ENCODE results near the gene S100A1.

S100A1 gene

GRCh38 chr1:153611356-153611755, 16.9 kb upstream of the S100A1 start:
- no peak for DNase-seq

- no peak for DNase-seq
Observed at GRCh38 chr1:153612111-153612754, 16.0 kb upstream of the S100A1 start.

GRCh38 chr1:153612755-153613331, 15.4 kb upstream of the S100A1 start, which contains the start of gene S100A16:
TSS of gene S100A16 (minus strand) at chr1:153613137. CDS start at chr1:153608151, 4,986 bp downstream.
- no peak for DNase-seq

- DNase-seq, result no peak
Observed at GRCh38 chr1:153613406-153613805, 14.8 kb upstream of the S100A1 start.

DNA sequence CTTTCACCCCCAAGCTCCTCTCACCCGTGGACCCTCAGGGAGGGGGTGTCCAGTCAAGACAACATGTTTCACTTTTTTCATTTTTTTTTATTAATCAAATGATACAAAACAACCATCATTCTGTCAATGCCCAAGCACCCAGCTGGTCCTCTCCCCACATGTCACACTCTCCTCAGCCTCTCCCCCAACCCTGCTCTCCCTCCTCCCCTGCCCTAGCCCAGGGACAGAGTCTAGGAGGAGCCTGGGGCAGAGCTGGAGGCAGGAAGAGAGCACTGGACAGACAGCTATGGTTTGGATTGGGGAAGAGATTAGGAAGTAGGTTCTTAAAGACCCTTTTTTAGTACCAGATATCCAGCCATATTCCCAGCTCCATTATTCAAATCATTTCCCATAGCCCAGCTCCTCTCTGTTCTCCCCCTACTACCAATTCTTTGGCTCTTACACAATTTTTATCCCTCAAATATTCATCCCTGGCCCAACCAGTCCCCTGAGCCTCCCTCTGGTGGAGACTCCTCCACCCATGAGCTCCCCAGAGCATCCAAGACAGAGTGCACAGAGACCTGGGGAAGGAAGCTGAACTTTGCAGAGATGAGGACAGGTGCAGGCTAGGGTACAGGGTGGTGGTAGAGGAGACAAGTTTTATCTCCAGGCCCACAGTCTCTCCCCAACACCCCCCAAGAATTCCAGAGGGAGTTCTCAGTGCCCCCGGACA, 13.9 kb upstream of the S100A1 start:
- DNase-seq, result no peak

- no peak for DNase-seq
Observed at GRCh38 chr1:153614906-153615305, 13.3 kb upstream of the S100A1 start.

DNA sequence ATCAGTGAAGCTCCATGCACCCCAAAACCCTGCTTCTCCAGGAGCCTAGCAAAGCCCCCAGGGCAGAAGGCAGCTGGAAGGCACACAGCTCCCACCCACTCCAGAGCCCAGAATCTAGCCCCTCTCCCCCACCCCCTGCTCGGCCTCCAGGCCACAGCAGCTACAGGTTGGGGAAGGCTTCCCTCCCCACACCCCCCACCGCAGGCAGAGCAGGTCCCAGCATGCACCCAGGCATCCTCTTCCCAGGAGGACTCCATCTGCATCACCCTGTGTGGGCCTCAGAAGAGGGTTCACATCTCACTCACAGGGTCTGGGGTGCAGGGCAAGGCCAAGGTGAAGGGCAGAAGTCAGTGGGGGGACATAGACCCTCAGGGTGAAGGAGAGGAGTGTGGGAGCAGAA, 12.8 kb upstream of the S100A1 start:
- DNase-seq, result no peak

DNA sequence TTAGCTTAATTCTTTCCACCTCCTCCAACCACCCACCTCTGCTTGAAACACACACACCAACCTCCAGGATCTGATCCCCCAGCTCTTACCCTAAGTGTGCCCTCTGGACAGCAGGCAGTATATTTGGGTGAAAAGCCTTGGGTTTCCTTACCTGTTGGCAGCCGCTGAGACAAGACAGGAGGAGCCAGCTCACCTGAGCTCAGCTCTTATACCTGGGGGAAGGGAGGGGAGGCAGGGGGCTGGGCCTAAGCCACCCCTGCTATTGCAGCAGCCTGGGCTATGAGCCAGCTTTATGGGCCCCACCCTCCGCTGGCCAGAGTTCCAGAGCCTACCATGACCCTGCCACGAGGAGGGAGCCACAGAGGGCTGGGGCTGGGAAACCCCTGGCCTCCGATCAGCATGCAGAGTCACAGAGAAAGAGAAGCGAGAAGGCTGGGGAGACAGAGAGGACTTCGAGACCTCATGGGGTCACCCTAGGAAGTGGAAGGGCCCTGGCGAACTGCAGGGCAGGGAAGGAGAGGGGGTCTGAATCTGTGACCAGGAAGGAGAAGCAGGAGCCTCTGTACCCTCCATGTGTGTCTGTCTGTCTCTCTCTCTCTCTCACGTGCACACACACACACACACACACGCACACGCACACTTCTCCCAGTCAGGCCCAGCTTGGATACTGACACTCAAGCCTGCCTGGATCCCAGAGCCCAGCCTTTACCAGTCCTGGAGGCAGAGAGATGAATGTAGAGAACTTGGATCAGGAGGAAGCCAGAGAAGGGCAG, 11.9 kb upstream of the S100A1 start, which contains the start of gene S100A14:
Gene S100A14, minus strand, starts transcription at position 182 of the 773 bp plus-strand sequence. CDS start 467 bp downstream, outside the sequence.
- no peak for DNase-seq

- DNase-seq, result no peak
Observed at GRCh38 chr1:153616917-153617311, 11.3 kb upstream of the S100A1 start.

GRCh38 chr1:153617663-153618062, 10.6 kb upstream of the S100A1 start:
- no peak for DNase-seq

DNA sequence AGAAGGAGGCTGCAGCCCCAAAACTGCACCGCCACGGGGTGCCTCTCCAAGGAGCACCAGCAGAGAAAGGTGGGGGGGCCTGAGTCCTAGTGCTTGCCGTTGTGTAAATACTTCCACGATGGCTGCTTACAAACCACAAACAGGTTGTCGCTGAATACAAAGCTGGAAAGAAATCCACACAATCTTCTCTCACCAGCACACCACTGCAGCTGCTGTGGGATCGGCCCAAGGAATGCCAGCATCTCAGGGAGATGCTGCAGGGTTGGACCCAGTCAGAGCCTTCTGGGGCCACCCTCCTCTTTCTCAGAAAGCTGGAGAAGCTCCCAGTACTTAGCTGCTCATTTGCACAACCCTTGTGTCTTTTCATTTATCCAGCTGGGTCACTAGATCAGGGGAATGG, 9.1 kb upstream of the S100A1 start:
- no peak for DNase-seq

DNA sequence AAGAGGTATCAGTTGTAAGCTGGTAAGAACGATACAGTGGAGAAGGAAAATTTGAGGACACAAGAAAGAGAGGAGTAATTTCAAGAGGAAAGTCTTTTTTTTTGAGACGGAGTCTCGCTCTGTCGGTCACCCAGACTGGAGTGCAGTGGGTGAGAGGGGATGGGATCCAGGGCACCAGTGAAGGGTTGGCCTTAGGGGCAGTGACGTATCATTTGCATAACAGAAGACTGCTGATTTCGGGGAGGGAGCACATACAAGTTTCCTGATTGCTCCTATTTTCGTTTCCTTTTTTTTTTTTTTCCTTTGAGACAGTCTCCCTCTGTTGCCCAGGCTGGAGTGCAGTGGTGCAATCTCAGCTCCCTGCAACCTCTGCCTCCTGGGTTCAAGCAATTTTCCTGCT, 5.1 kb upstream of the S100A1 start:
- no peak for DNase-seq

DNA sequence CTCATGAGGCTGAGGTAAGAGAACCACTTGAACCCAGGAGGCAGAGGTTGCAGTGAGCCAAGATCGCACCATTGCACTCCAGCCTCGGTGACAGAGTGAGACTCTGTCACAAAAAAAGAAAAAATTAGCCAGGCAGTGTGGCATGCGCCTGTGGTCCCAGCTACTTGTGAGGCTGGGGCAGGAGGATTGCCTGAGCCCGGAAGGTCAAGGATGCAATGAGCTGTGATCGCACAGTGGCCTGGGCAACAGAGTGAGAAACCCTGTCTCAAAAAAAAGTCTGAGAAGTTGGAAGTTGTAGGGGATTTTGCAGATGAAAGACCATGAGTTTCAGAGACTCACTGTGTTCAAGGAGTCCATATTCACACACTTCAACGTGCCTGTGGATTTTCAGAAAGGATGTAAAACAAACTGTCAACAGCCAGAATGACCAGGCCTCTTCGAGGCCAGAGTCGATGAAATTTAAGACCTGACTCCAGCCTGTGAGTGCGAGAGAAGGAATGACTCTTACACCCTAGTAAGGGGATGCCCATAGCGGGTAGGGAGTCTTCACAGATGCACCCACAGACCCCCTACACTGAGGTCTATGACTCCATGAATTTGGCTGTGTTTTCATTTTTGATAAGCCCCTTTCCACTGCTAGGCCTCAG, 3.1 kb upstream of the S100A1 start:
- DNase-seq, result no peak

DNA sequence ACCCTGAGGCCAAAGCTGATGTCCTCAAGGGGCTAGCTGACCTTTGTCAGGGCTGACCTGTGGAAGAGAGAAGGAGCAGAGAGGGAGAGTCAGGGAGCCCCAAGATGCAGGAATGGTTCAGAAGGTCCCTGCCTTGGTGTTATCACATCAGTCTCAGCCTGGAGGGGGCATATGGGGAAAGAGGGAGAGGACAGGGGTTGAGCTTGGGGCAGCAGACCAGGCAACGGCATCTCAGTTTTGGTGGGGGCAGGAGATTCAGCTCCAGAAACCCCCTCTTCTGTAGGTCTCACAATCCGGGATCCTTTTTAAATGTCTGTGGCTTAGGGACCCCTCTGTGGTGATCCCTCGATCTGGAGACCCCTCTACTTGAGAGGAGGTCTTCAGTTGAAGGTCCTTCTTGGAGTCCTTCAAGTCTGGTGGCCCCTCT, 1.7 kb upstream of the S100A1 start:
- no peak for DNase-seq

DNA sequence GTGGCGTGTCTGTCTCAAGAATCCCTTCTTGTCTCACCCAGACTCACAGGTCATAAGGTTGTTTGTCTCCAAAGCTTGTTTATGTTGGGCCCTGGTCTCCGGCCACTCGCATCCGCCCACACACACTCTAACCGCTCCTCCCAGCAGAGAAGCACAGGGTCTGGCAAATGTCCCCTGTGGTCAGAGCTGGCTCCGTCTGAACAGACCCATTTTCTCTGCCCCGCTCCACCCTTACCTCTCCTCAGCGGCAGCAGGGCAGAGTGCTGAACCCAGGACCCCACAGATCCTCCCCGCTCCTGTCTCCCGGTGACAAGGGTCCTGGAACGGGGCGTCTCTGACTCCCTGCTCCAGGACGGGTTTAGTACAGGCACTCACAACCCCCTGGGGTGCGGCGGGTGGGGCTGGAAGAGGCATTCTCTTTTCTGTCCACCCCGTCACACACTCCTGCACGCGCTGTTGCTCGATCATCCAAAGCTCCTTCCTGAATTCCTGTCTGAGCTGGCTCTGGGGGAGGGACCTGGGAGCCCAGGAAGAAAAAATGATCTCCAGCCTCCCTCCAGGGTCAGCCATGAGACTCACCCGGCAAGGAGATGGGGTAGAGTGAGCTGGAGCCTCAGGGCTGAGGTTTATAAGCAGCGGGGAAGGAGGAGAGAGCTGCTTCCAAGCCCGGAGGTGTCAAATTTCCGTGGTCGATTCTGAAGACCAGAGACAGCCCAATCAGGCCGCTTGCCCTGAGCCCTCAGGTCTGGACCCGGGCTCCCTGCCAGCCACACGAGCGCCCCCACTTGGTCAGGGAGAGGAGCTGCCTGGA, 1.1 kb upstream of the S100A1 start, which contains the start of gene S100A13:
Gene S100A13, minus strand, starts transcription at position 602 of the 811 bp plus-strand sequence. CDS start 1,033 bp downstream, outside the sequence.
- peak; percentile 28 for DNase-seq

DNA sequence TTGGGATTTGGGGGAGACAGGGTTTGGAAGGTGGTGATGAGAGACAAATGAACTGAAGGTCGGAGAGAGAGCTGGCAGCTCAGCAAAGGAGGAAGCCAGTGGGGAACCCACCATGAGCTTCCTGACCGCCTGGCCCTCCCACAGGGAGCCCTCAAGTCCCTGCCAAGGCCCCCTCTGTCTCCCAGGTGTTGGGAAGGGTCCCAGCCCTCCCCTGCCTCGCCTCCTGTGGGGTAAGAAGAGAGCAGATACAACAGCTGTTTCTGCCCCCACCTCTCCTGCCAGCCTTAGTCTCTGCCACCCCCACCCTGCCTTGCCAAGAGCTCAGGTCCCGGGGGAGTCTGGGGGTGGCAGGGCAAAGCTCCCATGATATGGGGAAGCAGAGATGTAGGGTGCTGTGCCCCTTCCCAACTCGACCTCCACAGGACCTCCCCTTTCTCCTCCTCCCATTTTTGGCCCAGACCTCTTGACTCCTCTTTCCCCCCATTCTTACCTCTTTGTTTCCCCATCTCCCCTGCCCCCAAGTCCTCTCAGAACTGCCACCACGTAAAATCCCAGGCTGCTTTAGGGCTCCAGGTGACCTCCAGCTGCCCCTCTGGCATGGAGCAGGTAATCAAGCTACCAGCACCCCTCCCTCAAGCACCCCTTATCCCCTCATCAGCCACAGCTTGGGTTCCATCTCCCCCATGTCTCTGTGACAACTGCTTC, 556 bp downstream of the S100A1 start:
- DNase-seq, result no peak

- DNase-seq, result no peak
Observed at GRCh38 chr1:153629343-153629665, 1.1 kb downstream of the S100A1 start.

DNA sequence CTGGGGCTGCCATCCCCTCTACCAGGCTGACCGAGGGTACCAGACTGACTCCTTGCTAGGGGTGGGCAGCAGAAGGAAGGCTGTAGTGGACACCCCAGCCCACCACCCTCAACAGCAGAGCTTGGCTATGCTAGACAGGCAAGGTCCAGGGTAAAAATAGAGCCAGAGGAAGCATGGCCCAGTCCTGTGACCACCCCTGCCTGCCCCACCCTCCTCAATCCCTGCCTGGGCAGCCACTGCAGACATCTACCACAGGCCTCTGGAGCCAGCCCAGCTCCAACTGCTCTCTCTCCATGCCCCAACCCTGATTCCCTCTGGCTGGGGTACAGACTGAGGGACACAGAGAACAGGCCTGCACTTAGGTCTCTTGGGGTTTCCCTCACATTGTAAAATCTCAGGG, 1.7 kb downstream of the S100A1 start:
- DNase-seq, result no peak

- no peak for DNase-seq
Observed at GRCh38 chr1:153630384-153630783, 2.1 kb downstream of the S100A1 start.

GRCh38 chr1:153631047-153632022, 3.1 kb downstream of the S100A1 start:
- no peak for DNase-seq

All from NCI-H1417 treated with DMSO at 0.1 percent for 48 hours (cell line).